H9 (cell line): ENCODE measurements around the gene ADAMTSL3. TPM values are rescaled to one million over a fixed set of nuclear protein-coding genes. Genes with fewer than 3 reads are reported as not detected.

Experiments used
- DNase-seq: peaks from one replicate; pipeline ENCODE4 v3.0.0-alpha.2; 2017
- H2AFZ ChIP-seq: one replicate; pipeline ENCODE4 v1.6.1; 2013; ENCODE audit warnings: mild to moderate bottlenecking, low read length, control low read depth, moderate library complexity
- H2AK5ac ChIP-seq: 2 replicates; pipeline ENCODE4 v1.6.1; 2013; ENCODE audit warnings: low read length, control low read depth, mixed read lengths; ENCODE audit not compliant: insufficient read length
- H2BK120ac ChIP-seq: one replicate; pipeline ENCODE4 v1.6.1; 2013; ENCODE audit warnings: low read depth, mild to moderate bottlenecking, low read length, control low read depth, inconsistent platforms; ENCODE audit not compliant: poor library complexity, severe bottlenecking
- H2BK12ac ChIP-seq: 2 replicates; pipeline ENCODE4 v1.6.1; 2013; ENCODE audit warnings: low read length, control low read depth, mixed read lengths, low read depth; ENCODE audit not compliant: insufficient read length
- H2BK15ac ChIP-seq: 2 replicates; pipeline ENCODE4 v1.6.1; 2013; ENCODE audit warnings: low read depth, low read length, control low read depth
- H2BK20ac ChIP-seq: one replicate; pipeline ENCODE4 v1.6.1; 2013; ENCODE audit warnings: low read depth, mild to moderate bottlenecking, low read length, control low read depth, inconsistent platforms; ENCODE audit not compliant: poor library complexity, severe bottlenecking
- H2BK5ac ChIP-seq: 2 replicates; pipeline ENCODE4 v1.6.1; 2013; ENCODE audit warnings: low read length, control low read depth, mixed read lengths; ENCODE audit not compliant: insufficient read length
- H3K14ac ChIP-seq: 2 replicates; pipeline ENCODE4 v1.6.1; 2013; ENCODE audit warnings: low read length, control low read depth; ENCODE audit not compliant: insufficient read depth
- H3K18ac ChIP-seq: 2 replicates; pipeline ENCODE4 v1.6.1; 2013; ENCODE audit warnings: low read depth, mild to moderate bottlenecking, mixed read lengths, low read length, control low read depth; ENCODE audit not compliant: insufficient read length
- H3K23ac ChIP-seq: 2 replicates; pipeline ENCODE4 v1.6.1; 2013; ENCODE audit warnings: low read length, control low read depth, mixed read lengths, low read depth; ENCODE audit not compliant: insufficient read length
- H3K23me2 ChIP-seq: 2 replicates; pipeline ENCODE4 v1.6.1; 2013; ENCODE audit warnings: low read depth, mild to moderate bottlenecking, mixed read lengths, low read length, control low read depth; ENCODE audit not compliant: insufficient read length, poor library complexity, severe bottlenecking
- H3K27ac ChIP-seq: 2 replicates; pipeline ENCODE4 v1.5.1; 2013; ENCODE audit warnings: low read length, control low read depth, mixed read lengths, low read depth; ENCODE audit not compliant: insufficient read length
- H3K27me3 ChIP-seq: 2 replicates; pipeline ENCODE4 v1.6.1; 2013; ENCODE audit warnings: low read length, control low read depth, inconsistent platforms; ENCODE audit not compliant: insufficient read depth
- H3K4ac ChIP-seq: 2 replicates; pipeline ENCODE4 v1.6.1; 2013; ENCODE audit warnings: low read depth, mild to moderate bottlenecking, control low read depth, inconsistent platforms, low read length, moderate library complexity
- H3K4me1 ChIP-seq: 2 replicates; pipeline ENCODE4 v1.6.1; 2013; ENCODE audit warnings: low read length, control low read depth, inconsistent platforms; ENCODE audit not compliant: insufficient read depth
- H3K4me2 ChIP-seq: 2 replicates; pipeline ENCODE4 v1.6.1; 2013; ENCODE audit warnings: low read length, control low read depth, mixed read lengths; ENCODE audit not compliant: insufficient read length, insufficient read depth
- H3K56ac ChIP-seq: 2 replicates; pipeline ENCODE4 v1.6.1; 2013; ENCODE audit warnings: low read depth, mild to moderate bottlenecking, mixed read lengths, low read length, control low read depth; ENCODE audit not compliant: insufficient read length
- H3K79me1 ChIP-seq: 2 replicates; pipeline ENCODE4 v1.6.1; 2013; ENCODE audit warnings: low read depth, mild to moderate bottlenecking, moderate library complexity, low read length, control low read depth, inconsistent platforms; ENCODE audit not compliant: insufficient read depth, poor library complexity, severe bottlenecking
- H3K79me2 ChIP-seq: 2 replicates; pipeline ENCODE4 v1.6.1; 2013; ENCODE audit warnings: low read length, control low read depth, inconsistent platforms; ENCODE audit not compliant: insufficient read depth
- H3K9ac ChIP-seq: 2 replicates; pipeline ENCODE4 v1.6.1; 2013; ENCODE audit warnings: low read length, control low read depth, mixed read lengths; ENCODE audit not compliant: insufficient read length; ENCODE audit errors: extremely low read depth
- H3K9me3 ChIP-seq: one replicate; pipeline ENCODE4 v1.6.1; 2013; ENCODE audit warnings: low read depth, low read length, inconsistent platforms; ENCODE audit not compliant: control insufficient read depth
- H3T11ph ChIP-seq: one replicate; pipeline ENCODE4 v1.6.1; 2013; ENCODE audit warnings: mild to moderate bottlenecking, low read length, control low read depth, inconsistent platforms
- H4K20me1 ChIP-seq: one replicate; pipeline ENCODE4 v1.6.1; 2013; ENCODE audit not compliant: control insufficient read depth, insufficient read length, insufficient read depth
- H4K5ac ChIP-seq: 2 replicates; pipeline ENCODE4 v1.6.1; 2013; ENCODE audit warnings: low read depth, mild to moderate bottlenecking, mixed read lengths, low read length, control low read depth; ENCODE audit not compliant: insufficient read length
- H4K8ac ChIP-seq: replicated peaks from 2 replicates; pipeline ENCODE4 v1.6.1; 2013; ENCODE audit warnings: low read length, control low read depth, mixed read lengths, low read depth; ENCODE audit not compliant: insufficient read length
- H4K91ac ChIP-seq: 2 replicates; pipeline ENCODE4 v1.6.1; 2013; ENCODE audit warnings: low read depth, mild to moderate bottlenecking, moderate library complexity, mixed read lengths, low read length, control low read depth; ENCODE audit not compliant: insufficient read length
- H3K27ac Mint-ChIP-seq, 3 experiments: 2 replicates in 2 of 3; 3 replicates in 1 of 3; pipeline ENCODE4 v1.8.0; 2020 to 2021; ENCODE audit warnings: mixed read lengths in 3 of 3, mild to moderate bottlenecking in 1 of 3, moderate library complexity in 1 of 3
- H3K27me3 Mint-ChIP-seq: 2 replicates; pipeline ENCODE4 v1.8.0; 2021; ENCODE audit warnings: low read depth, mild to moderate bottlenecking, moderate library complexity, mixed read lengths
- H3K36me3 Mint-ChIP-seq, 3 experiments: 2 replicates in 2 of 3; 3 replicates in 1 of 3; pipeline ENCODE4 v1.8.0; 2020 to 2021; ENCODE audit warnings: low read depth in 3 of 3, mixed read lengths in 3 of 3; ENCODE audit not compliant: insufficient read depth in 1 of 3
- H3K4me1 Mint-ChIP-seq, 2 experiments: 2 replicates each; pipeline ENCODE4 v1.8.0; 2020; ENCODE audit warnings: mixed read lengths in 2 of 2
- H3K4me3 Mint-ChIP-seq, 2 experiments: 2 replicates in 1 of 2; 3 replicates in 1 of 2; pipeline ENCODE4 v1.8.0; 2020 to 2021; ENCODE audit warnings: mild to moderate bottlenecking in 2 of 2, mixed read lengths in 2 of 2, moderate library complexity in 1 of 2
- H3K9me3 Mint-ChIP-seq, 2 experiments: 2 replicates in 1 of 2; 3 replicates in 1 of 2; pipeline ENCODE4 v1.8.0; 2020; ENCODE audit warnings: mild to moderate bottlenecking in 2 of 2, mixed read lengths in 2 of 2, moderate library complexity in 1 of 2
- CTCF ChIP-seq: fragments of 200-600 bp; sonication (generic); conservative IDR thresholded peaks from 3 replicates; pipeline ENCODE4 v1.8.0; 2021; ENCODE audit warnings: antibody characterized with exemption, mild to moderate bottlenecking
- WGBS: extraction: QIAGEN DNeasy Blood & Tissue Kit; methylation state at CpG from one replicate; pipeline ENCODE4 v1.1.7; 2013; ENCODE audit warnings: missing lambda C conversion rate, low lambda C conversion rate, mixed read lengths; ENCODE audit not compliant: insufficient read length; ENCODE audit errors: extremely low coverage; 5-methylcytosine and 5-hydroxymethylcytosine counted together
- total RNA-seq: library from RNA; stranded (reverse); gene quantifications from 2 replicates; pipeline ENCODE4 v1.2.1, GENCODE V29; 2021

ADAMTSL3 gene
- total RNA-seq, 1 experiment from 2014 or later, result 0.39 TPM

DNA sequence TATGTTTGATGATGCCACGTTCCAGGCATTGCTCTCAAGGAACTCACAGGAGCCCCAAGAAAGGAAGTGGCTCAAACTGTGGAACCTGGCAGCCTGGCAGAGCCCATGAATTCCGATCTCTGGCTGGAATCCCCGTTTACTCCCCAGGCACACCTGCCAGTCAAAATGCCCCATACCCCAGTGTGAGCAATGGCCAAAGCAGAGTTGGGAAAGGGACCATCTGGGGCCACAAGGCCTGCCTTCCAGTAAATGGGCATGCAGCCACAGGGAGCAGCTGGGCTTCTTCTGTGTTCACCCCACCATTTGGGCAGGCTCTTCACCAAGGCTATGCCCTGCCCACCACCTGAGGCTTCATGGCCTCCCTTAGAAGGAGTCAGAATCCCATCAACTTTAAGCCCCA is 324.7 kb downstream of the ADAMTSL3 start:
- Mint-ChIP-seq H3K27ac (no peak overlapping the region), H3K9me3 (peaks cover 30 to 35% of the 10 kb centered on the region in 2 experiments), H3K4me3 (no peak overlapping the region), H3K27me3 (peaks cover 4% of the 10 kb centered on the region), H3K4me1 (no peaks in the 10 kb centered on the region), H3K36me3 (peaks cover 9 to 25% (median 14%) of the 10 kb centered on the region in 3 experiments)
- WGBS, result no CpG with 5 or more reads among the region's 3 CpGs
- no peak overlapping the region for H4K5ac ChIP-seq
- no peak overlapping the region for H2BK20ac ChIP-seq
- H3K79me2 ChIP-seq, result no peaks in the 10 kb centered on the region
- no peak overlapping the region for H2BK12ac ChIP-seq
- no peaks in the 10 kb centered on the region for H4K20me1 ChIP-seq
- no peak overlapping the region for H3K18ac ChIP-seq
- H2AFZ ChIP-seq, result no peak overlapping the region
- no peak overlapping the region for H2BK15ac ChIP-seq
- no peak for TF ChIP-seq CTCF
- H4K91ac ChIP-seq, result no peak overlapping the region
- H3K4ac ChIP-seq, result no peak overlapping the region
- H3K27ac ChIP-seq, result no peak overlapping the region
- H3K14ac ChIP-seq, result no peak overlapping the region; the same call in 1 of the 2 replicates
- H3K4me2 ChIP-seq, result no peak overlapping the region
- DNase-seq, result no peak
- H3T11ph ChIP-seq, result no peak overlapping the region
- no peak overlapping the region for H3K23ac ChIP-seq
- no peaks in the 10 kb centered on the region; the same call in 1 of the 2 replicates for H3K4me1 ChIP-seq
- no peak overlapping the region for H2AK5ac ChIP-seq
- no peak overlapping the region for H3K9ac ChIP-seq
- H3K27me3 ChIP-seq, result no peaks in the 10 kb centered on the region
- no peaks in the 10 kb centered on the region for H3K23me2 ChIP-seq
- no peak overlapping the region for H4K8ac ChIP-seq
- H3K79me1 ChIP-seq, result no peaks in the 10 kb centered on the region
- H2BK120ac ChIP-seq, result no peak overlapping the region
- H3K56ac ChIP-seq, result no peak overlapping the region
- H2BK5ac ChIP-seq, result no peak overlapping the region
- H3K9me3 ChIP-seq, result peaks cover 13% of the 10 kb centered on the region
